ENCODE results near the gene PLA2G4D. TPM values are rescaled to one million over a fixed set of nuclear protein-coding genes. Genes with fewer than 3 reads are reported as not detected.

The PLA2G4D gene
- total RNA-seq, 1 experiment from 2014 or later = not detected

GRCh38 chr15:42104095-42104891 is 9.9 kb upstream of the PLA2G4D start:
- H3K4me3 ChIP-seq (ENCODE audit: low read depth in 2 of 2, low read length in 2 of 2) = no peak overlapping the region
- no peaks in the 10 kb centered on the region for H3K36me3 ChIP-seq (ENCODE audit: control insufficient read depth, insufficient read depth, low read length)
- CTCF ChIA-PET = interaction anchor here (0.7 kb wide), 1 partner anchor 35 kb away, joined by 3 read pairs; no protein-coding TSS in a partner anchor
- no TSS peak for BruUV-seq (replicated peaks)
- no peak for TF ChIP-seq POLR2AphosphoS5 (IDR thresholded peaks at IDR 0.05; ENCODE audit: low read depth, low read length)
- TF ChIP-seq TCF7L2 (IDR thresholded peaks at IDR 0.05; ENCODE audit: low read depth, low read length) = no peak
- TF ChIP-seq, protein P1, sequence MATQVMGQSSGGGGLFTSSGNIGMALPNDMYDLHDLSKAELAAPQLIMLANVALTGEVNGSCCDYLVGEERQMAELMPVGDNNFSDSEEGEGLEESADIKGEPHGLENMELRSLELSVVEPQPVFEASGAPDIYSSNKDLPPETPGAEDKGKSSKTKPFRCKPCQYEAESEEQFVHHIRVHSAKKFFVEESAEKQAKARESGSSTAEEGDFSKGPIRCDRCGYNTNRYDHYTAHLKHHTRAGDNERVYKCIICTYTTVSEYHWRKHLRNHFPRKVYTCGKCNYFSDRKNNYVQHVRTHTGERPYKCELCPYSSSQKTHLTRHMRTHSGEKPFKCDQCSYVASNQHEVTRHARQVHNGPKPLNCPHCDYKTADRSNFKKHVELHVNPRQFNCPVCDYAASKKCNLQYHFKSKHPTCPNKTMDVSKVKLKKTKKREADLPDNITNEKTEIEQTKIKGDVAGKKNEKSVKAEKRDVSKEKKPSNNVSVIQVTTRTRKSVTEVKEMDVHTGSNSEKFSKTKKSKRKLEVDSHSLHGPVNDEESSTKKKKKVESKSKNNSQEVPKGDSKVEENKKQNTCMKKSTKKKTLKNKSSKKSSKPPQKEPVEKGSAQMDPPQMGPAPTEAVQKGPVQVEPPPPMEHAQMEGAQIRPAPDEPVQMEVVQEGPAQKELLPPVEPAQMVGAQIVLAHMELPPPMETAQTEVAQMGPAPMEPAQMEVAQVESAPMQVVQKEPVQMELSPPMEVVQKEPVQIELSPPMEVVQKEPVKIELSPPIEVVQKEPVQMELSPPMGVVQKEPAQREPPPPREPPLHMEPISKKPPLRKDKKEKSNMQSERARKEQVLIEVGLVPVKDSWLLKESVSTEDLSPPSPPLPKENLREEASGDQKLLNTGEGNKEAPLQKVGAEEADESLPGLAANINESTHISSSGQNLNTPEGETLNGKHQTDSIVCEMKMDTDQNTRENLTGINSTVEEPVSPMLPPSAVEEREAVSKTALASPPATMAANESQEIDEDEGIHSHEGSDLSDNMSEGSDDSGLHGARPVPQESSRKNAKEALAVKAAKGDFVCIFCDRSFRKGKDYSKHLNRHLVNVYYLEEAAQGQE (IDR thresholded peaks at IDR 0.05; ENCODE audit: insufficient read depth in 1 of 2, low read depth in 2 of 2, low read length in 1 of 2) = no peak
- no peaks in the 10 kb centered on the region for H3K4me1 ChIP-seq (ENCODE audit: control insufficient read depth, insufficient read depth, low read length)
- in situ Hi-C loops (cut with HindIII; ENCODE audit: low pct_unique_long_range_greater_than_20kb, low sequenced_read_pairs) = no loop called here
- no peaks in the 10 kb centered on the region for H3K9me3 ChIP-seq (ENCODE audit: control insufficient read depth, insufficient read depth, low read depth, low read length)
- POLR2A ChIA-PET = no interaction called here
- ATAC-seq (no peak), DNase-seq (ENCODE audit: low read depth, low spot score) (no peak)
- intact Hi-C loops (cut with micrococcal nuclease; ENCODE audit: unreplicated experiment) = no loop called here
- H3K27me3 ChIP-seq (ENCODE audit: control insufficient read depth, insufficient read depth, low read length) = peaks cover 9% of the 10 kb centered on the region; the same call in 1 of the 2 replicates
- no peak overlapping the region for H3K27ac ChIP-seq (ENCODE audit: low read length)

DNA sequence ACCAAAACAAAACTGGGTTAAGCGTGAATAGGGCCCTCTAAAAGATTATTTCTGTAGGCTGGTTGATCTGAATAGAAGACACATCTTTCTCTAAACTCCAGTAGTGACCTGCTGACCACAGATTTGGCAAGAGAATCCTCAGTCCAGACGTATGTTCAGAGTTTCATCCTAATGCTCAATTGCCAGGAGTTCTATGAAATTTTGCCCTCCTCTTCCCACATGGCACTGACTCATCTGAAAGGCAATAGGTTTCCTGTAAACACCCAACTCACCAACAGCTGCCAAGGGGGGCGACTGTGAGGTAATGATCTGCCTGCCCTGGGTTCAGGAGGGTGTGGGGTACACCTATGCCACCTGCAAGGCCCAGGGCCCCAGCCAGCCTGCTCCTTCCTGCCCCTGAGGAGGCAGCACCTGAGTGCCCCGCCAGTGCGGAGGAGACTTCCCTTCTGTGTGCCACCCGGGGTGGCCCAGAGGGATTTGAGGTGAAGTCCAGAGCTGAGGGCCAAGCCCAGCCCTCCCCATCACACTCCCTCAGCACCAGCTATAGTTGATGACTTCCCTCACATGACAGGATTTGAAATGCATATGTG is 8.4 kb upstream of the PLA2G4D start:
- H3K27ac ChIP-seq (ENCODE audit: low read length) = no peak overlapping the region

More for the DNA sequence above, 8.4 kb upstream of the PLA2G4D start:
- ChIA-PET CTCF (interaction anchor here (0.7 kb wide), 1 partner anchor 254 kb away, joined by 4 read pairs; no protein-coding TSS in a partner anchor), POLR2A (no interaction called here)
- in situ Hi-C loops (cut with HindIII; ENCODE audit: low pct_unique_long_range_greater_than_20kb, low sequenced_read_pairs) (no loop called here), intact Hi-C loops (cut with micrococcal nuclease; ENCODE audit: unreplicated experiment) (no loop called here)
- Histone ChIP-seq H3K36me3 (ENCODE audit: control insufficient read depth, insufficient read depth, low read length) (no peaks in the 10 kb centered on the region), H3K4me1 (ENCODE audit: control insufficient read depth, insufficient read depth, low read length) (no peaks in the 10 kb centered on the region), H3K9me3 (ENCODE audit: control insufficient read depth, insufficient read depth, low read depth, low read length) (no peaks in the 10 kb centered on the region), H3K4me3 (ENCODE audit: low read depth in 2 of 2, low read length in 2 of 2) (no peak overlapping the region), H3K27me3 (ENCODE audit: control insufficient read depth, insufficient read depth, low read length) (peaks cover 5% of the 10 kb centered on the region; the same call in 1 of the 2 replicates)
- no peak for ATAC-seq
- no TSS peak for BruUV-seq (replicated peaks)
- TF ChIP-seq POLR2AphosphoS5 (IDR thresholded peaks at IDR 0.05; ENCODE audit: low read depth, low read length) (no peak), CTCF (IDR thresholded peaks at IDR 0.05) (no peak)
- TF ChIP-seq, protein P1 (IDR thresholded peaks at IDR 0.05; ENCODE audit: insufficient read depth in 1 of 2, low read depth in 2 of 2, low read length in 1 of 2) = no peak
- DNase-seq (ENCODE audit: low read depth, low spot score) = no peak
